ENCODE measurements around the gene PROSER2.

Gene PROSER2

GRCh38 chr10:11823122-11823988 lies at the start of gene PROSER2:
TSS of gene PROSER2 (plus strand) at chr10:11823356. CDS start at chr10:11852078, 28,722 bp downstream.
- no peak for DNase-seq

DNA sequence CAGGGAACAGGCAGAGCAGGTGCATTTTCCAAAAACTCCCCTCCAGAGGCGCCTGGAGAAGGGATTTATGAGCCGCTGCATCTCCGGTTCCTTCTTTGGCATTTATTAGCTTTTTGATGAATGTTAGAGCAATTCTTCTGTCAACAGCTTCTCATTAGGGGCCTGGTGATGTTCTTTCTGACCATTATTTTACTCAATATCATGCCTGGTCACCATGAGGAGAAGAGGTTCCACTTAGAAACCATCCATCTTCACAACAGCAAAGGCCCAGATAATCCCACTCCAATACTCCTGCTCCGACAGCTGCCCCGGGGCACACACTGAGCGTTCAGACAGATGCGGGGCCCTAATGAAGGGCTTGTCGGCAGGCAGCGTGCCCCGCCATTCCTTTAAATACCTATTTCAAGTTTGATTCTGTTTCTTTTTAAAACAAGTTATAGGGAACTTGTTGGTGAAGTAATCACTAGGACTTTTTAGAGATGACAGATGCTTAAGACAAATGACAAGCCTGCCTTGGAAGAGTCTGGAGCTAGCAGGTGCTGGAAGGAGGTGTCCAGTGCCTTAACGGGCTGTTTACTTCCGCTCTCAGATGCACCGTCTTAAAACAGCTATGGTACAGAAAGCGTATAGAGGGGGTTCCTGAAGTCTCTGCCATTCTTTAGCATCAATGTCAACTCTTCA lies 49.3 kb upstream of the PROSER2 start:
- no peak for DNase-seq

- no peak for DNase-seq
Observed at GRCh38 chr10:11775412-11775811, 47.7 kb upstream of the PROSER2 start.

- no peak for DNase-seq
Observed at GRCh38 chr10:11776080-11776479, 47.1 kb upstream of the PROSER2 start.

- no peak for DNase-seq
Observed at GRCh38 chr10:11781114-11781513, 42.0 kb upstream of the PROSER2 start.

DNA sequence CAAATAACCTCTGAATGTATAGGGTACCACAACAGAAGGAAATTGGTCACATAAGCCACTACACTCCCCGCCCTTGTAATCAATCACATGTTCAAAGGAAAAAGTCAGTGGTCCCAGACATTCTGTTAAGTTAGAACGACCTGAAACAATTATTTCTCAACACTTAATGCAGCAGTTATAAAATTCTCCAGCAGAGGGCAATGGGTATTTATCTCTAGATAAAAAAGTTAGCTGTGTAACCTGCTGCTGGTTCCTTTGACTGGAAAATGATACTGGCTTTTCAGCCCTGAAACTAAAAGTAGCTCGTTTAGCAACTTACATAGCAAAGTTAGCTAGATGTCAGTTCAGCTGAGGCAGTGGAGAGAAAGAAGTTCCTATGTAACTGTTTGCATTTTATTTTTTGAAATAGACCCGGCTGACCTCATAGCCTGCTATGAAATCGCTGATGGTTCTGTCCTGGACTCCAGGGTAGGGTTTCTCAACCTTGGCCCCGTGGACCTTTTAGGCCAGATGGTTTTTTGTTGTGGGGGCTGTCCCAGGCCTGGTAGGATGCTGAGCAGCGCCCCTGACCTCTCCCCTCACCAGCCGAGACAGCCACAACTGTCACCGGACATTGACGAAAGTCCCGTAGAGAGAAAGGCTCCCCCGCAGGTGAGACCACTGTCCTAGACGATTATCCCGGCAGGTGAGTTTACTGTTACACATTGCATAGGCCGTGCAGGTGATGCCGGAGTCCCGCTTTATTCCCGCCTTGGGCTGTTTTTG lies 40.2 kb upstream of the PROSER2 start:
- DNase-seq: no peak

GRCh38 chr10:11783558-11783865 lies 39.6 kb upstream of the PROSER2 start:
- no peak for DNase-seq

DNA sequence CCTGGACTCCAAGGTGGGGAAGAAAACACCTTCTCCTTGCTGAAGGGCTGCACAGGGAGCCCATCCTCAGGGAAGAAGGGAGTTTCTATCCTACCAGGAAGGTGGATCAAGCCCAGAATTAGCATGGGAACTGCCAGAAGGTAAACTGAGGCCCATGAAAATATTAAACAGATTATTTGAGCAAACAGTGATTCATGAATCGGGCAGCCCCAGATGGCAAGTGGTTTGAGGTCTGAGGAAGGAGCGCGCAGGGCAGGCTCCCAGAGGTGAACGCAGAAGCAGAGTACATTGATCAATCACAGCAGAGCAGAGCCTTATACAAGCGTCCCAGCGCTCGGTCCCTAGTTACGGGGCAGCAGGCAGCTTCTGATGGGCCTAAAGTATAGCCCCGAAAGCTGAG lies 35.8 kb upstream of the PROSER2 start:
- no peak for DNase-seq

DNA sequence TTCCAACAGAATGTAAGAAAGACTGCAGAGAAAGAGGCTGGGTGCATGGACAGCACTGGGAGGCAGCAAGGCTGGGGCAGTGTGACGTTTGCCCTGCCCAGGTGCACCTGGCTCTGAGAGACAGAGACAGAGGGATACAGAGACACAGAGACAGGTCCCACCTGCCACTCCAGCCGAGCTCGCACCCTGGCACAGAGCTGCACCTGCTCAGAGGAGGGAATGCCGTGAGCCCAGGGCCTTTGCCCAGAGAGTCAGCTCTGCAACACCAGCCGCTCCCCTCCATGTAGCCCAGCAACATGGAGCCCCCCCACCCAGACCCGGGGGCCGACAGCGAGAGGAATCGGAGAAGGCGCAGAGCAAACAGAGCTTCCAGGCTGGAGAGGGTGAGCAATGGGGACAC lies 35.3 kb upstream of the PROSER2 start:
- no peak for DNase-seq

DNA sequence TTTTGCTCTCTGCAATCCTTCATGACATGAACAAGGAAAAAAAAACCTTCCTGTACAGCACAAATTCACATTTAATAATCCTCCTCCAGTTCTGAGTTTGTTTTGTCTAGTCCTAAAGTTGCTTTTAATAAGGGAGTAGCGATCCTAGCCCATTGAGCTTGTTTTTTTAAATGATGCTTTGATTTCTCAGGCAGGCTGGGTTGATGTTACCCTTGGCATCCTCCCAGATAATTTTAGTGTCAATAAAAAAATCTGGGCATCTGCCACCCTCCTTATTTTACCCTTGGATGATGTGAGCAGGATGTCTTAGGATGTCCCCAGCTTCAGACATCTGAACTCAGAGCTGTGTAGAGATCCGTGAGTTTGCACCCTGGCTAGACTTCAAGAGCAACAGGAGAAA lies 33.9 kb upstream of the PROSER2 start:
- DNase-seq: no peak

- no peak for DNase-seq
Observed at GRCh38 chr10:11789956-11790355, 33.2 kb upstream of the PROSER2 start.

GRCh38 chr10:11793762-11794479 lies 29.2 kb upstream of the PROSER2 start:
- no peak for DNase-seq

GRCh38 chr10:11794566-11794965 lies 28.6 kb upstream of the PROSER2 start:
- no peak for DNase-seq

- no peak for DNase-seq
Observed at GRCh38 chr10:11795101-11795920, 27.8 kb upstream of the PROSER2 start.

GRCh38 chr10:11796474-11796873 lies 26.7 kb upstream of the PROSER2 start:
- DNase-seq: no peak

- no peak for DNase-seq
Observed at GRCh38 chr10:11797281-11797680, 25.9 kb upstream of the PROSER2 start.

DNA sequence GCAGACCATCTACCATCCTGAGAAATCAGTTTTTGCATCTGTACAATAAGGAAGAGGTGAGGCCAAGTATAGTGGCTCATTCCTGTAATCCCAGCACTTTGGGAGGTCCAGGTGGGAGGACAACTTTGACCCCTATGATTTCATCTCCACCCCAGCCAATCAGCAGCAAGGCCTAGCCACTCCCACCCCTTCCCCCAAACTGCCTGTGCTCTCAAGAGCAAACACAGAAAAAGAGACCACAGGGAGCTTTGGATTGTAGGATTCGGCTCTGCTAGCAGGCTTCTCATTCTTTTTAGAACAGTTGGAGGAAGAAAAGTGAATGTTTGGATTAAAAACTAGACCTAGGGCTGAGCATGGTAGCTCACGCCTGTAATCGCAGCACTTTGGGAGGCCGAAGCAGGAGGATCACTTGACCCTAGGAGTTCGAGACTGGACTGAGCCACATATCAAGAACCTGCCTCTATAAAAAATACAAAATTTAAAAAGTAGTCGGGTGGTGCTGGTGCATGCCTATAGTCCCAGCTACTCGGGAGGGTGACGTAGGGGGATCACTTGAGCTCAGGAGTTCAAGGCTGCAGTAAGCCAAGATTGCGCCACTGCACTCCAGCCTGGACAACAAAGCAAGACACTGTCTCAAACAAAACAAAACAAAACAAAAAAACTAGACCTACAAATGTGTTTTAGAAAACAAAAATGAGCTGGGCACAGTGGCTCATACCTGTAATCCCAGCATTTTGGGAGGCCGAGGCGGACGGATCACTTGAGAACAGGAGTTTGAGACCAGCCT lies 25.1 kb upstream of the PROSER2 start:
- DNase-seq: no peak

DNA sequence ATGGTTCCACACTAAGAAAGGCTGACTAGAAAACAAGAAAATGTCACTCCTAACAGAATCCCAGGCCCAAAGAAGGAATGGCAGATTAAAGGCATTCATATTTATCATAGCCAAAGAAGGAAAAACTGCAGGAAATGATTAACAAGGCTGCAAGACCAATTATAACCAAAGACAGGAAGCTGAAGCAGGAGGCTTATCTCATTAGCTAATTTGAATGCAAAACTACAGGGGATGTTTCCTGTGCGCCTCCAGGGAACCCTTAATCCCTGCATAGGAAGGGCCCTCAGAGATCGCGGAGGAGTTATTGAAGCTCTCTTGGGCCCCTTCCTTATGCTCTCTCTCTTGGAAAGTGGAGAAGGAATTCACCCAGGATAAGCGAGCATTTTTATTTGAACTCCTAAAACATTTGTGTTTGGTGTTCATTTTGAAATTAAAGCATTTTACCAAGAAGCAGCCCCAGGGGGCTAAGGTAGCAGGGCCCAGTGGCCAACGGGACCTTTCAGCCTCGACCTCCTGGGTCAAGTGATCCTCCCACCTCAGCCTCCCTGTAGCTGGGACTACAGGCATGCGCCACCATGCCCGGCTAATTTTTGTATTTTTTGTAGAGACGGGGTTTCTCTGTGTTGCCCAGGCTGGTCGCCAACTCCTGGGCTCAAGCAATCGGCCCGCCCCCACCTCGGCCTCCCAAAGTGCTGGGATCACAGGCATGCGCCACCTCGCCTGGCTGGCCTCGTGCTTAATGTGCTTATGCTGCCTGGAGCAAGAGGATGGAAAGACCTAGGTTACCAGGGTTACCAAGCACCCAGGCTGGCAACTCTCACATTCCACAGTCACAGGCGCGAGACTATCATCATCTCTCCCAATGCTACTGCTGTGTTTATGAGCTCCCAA lies 24.1 kb upstream of the PROSER2 start:
- DNase-seq: no peak

GRCh38 chr10:11799736-11800080 lies 23.4 kb upstream of the PROSER2 start:
- DNase-seq: no peak

GRCh38 chr10:11804336-11804735 lies 18.8 kb upstream of the PROSER2 start:
- DNase-seq: no peak

Measured in NCI-H2081 treated with DMSO at 0.1 percent for 48 hours (cell line).